Activated CD8-positive, alpha-beta T cell treated with anti-CD3 and anti-CD28 coated beads for 36 hours (primary cell): ENCODE measurements around the gene RNF187. TPM values are rescaled to one million over a fixed set of nuclear protein-coding genes. Genes with fewer than 3 reads are reported as not detected.
"Not testable (repeated sequence)": the region's sequence is repeated elsewhere in the genome, so short reads cannot be mapped to it uniquely, and the experiment has no call there.

Source experiments
- ATAC-seq: fragments of 200-7000 bp; cut with Tn5 transposase; one replicate; pipeline ENCODE4 v1.10.0; 2021; ENCODE audit warnings: mild to moderate bottlenecking, moderate library complexity
- CTCF ChIA-PET: fragments of 350-600 bp; sonication (Branson Sonifier 250); formaldehyde crosslinking; loops from one replicate; lab custom pipeline; 2021; ENCODE audit warnings: antibody characterized with exemption; lab: Charles Lee
- POLR2A ChIA-PET: fragments of 350-600 bp; sonication (Branson Sonifier 250); formaldehyde crosslinking; loops from one replicate; lab custom pipeline; 2021; ENCODE audit warnings: antibody characterized with exemption; lab: Charles Lee
- DNase-seq: peaks from one replicate; pipeline ENCODE4 v3.0.0-alpha.2; 2020
- H3K27ac Mint-ChIP-seq: one replicate; pipeline ENCODE4 v1.8.0; 2021; ENCODE audit warnings: mild to moderate bottlenecking, mixed read lengths
- H3K27me3 Mint-ChIP-seq: one replicate; pipeline ENCODE4 v1.8.0; 2021; ENCODE audit warnings: mixed read lengths
- H3K36me3 Mint-ChIP-seq: one replicate; pipeline ENCODE4 v1.8.0; 2021; ENCODE audit warnings: low read depth, mixed read lengths
- H3K4me1 Mint-ChIP-seq: one replicate; pipeline ENCODE4 v1.8.0; 2021; ENCODE audit warnings: low read depth, mixed read lengths
- H3K4me3 Mint-ChIP-seq: one replicate; pipeline ENCODE4 v1.8.0; 2021; ENCODE audit warnings: mild to moderate bottlenecking, moderate library complexity, mixed read lengths
- H3K9me3 Mint-ChIP-seq: one replicate; pipeline ENCODE4 v1.8.0; 2021; ENCODE audit warnings: mixed read lengths
- intact Hi-C: fragments of 100-400 bp; cut with micrococcal nuclease; formaldehyde crosslinking; loops from one replicate; pipeline ENCODE4 v1.10.0; 2022
- total RNA-seq, 2 experiments: library from RNA; stranded (reverse); gene quantifications; one replicate each; pipeline ENCODE4 v1.2.3, GENCODE V29; 2021
- TF ChIP-seq, protein P1 (sequence below): fragments of 200-600 bp; IDR thresholded peaks from one replicate; pipeline ENCODE4 v1.8.0; 2022; ENCODE audit warnings: antibody characterized with exemption, mild to moderate bottlenecking

RNF187 gene
- total RNA-seq, 2 experiments from 2014 or later = 147 TPM

DNA sequence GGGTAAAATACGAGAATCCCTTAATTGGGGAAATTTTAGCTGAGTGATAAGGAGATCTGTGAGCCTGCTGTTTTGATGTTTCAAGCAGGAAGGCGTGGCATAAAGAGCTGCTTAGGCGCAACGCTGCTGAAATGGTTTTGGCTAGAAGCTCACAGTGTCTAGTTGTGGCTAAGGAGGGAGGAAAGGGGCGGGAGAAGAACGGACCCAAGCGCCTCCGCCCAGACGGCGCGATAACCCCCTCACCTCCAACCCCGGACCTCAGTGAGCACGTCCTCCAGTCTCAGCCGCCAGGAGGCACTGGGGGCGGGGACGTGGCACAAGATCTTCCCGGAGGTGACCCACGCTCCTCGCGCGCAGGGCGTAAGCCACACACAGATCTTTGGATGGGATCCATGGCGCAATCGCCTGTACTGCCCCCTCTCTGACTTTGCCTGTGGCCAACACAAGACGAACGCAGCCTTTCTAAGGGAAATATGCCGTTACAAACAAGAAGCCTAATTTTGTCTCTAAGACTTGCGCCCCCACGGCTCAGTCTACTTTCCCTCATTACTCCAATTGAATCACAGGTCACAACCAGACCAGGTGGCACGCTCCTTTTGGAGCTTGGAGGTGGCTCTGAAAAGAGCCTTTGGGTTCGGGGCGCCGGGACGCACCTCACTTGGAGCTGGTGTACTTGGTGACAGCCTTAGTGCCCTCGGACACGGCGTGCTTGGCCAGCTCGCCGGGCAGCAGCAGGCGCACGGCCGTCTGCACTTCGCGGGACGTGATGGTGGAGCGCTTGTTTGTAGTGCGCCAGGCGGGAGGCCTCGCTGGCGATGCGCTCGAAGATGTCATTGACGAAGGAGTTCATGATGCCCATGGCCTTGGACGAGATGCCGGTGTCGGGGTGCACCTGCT lies 23.4 kb upstream of the RNF187 start:
- peaks cover 40% of the 10 kb centered on the region for H3K4me1 Mint-ChIP-seq
- TF ChIP-seq, protein P1, sequence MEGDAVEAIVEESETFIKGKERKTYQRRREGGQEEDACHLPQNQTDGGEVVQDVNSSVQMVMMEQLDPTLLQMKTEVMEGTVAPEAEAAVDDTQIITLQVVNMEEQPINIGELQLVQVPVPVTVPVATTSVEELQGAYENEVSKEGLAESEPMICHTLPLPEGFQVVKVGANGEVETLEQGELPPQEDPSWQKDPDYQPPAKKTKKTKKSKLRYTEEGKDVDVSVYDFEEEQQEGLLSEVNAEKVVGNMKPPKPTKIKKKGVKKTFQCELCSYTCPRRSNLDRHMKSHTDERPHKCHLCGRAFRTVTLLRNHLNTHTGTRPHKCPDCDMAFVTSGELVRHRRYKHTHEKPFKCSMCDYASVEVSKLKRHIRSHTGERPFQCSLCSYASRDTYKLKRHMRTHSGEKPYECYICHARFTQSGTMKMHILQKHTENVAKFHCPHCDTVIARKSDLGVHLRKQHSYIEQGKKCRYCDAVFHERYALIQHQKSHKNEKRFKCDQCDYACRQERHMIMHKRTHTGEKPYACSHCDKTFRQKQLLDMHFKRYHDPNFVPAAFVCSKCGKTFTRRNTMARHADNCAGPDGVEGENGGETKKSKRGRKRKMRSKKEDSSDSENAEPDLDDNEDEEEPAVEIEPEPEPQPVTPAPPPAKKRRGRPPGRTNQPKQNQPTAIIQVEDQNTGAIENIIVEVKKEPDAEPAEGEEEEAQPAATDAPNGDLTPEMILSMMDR = peak; percentile 16
- intact Hi-C loops = loop anchor here (5.0 kb wide), 1 partner anchor 38 kb away; no protein-coding TSS in a partner anchor
- H3K9me3 Mint-ChIP-seq = no peaks in the 10 kb centered on the region
- DNase-seq (peak; percentile 89), ATAC-seq (peak; percentile 74)
- H3K4me3 Mint-ChIP-seq = peak overlapping the region; percentile 89
- no peaks in the 10 kb centered on the region for H3K36me3 Mint-ChIP-seq
- ChIA-PET POLR2A (interaction anchor here (0.7 to 3.2 kb wide), 16 partner anchors 10 to 296 kb away, joined by 3 to 21 read pairs (median 4); partner anchors contain the start of genes RNF187 and TRIM11), CTCF (interaction anchor here (0.7 to 3.8 kb wide), 6 partner anchors 9 to 134 kb away, joined by 3 to 31 read pairs (median 8); partner anchors contain the start of genes RNF187 and TRIM11)
- peak overlapping the region; percentile 91 for H3K27ac Mint-ChIP-seq
- peaks cover 4% of the 10 kb centered on the region for H3K27me3 Mint-ChIP-seq

- Mint-ChIP-seq H3K4me3 (peak overlapping the region; percentile 89), H3K4me1 (peaks cover 37% of the 10 kb centered on the region), H3K9me3 (no peaks in the 10 kb centered on the region), H3K36me3 (no peaks in the 10 kb centered on the region), H3K27ac (peak overlapping the region; percentile 91), H3K27me3 (peaks cover 7% of the 10 kb centered on the region)
- intact Hi-C loops = loop anchor here (5.0 kb wide), 1 partner anchor 38 kb away; no protein-coding TSS in a partner anchor
- CTCF ChIA-PET = interaction anchor here (0.7 to 3.8 kb wide), 7 partner anchors 9 to 135 kb away, joined by 3 to 31 read pairs (median 6); partner anchors contain the start of genes RNF187 and TRIM11
- TF ChIP-seq, protein P1 = no peak
- POLR2A ChIA-PET = interaction anchor here (0.7 to 3.2 kb wide), 14 partner anchors 9 to 297 kb away, joined by 3 to 21 read pairs (median 4); partner anchors contain the start of gene RNF187
- peak; percentile 83 for ATAC-seq
- DNase-seq = peak; percentile 96
Measured at GRCh38 chr1:228464487-228464983, 22.6 kb upstream of the RNF187 start.

DNA sequence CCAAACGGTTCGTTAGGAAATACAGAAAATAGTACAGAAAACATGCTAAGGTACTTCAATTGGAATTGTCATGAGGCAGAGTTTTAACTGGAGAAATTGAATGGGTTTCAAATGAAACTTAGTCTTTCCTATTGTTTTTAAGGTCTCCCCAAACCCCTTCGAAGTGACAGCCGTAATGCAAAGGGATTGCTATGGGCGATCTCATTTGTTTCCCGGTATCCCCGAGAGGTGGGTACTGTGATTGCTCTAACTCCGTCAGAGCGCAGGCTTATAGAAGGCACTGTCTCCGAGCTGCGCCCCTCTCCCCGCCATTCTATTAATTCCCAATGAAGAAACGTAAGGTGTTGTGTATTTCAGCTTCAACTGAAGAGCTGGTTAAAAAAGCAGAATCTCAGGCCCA lies 22.0 kb upstream of the RNF187 start:
- no peak for DNase-seq
- H3K27me3 Mint-ChIP-seq = peaks cover 7% of the 10 kb centered on the region
- ATAC-seq = no peak
- POLR2A ChIA-PET = interaction anchor here (0.9 to 3.2 kb wide), 11 partner anchors 8 to 61 kb away, joined by 3 to 21 read pairs (median 4); partner anchors contain the start of gene RNF187
- H3K9me3 Mint-ChIP-seq = no peaks in the 10 kb centered on the region
- CTCF ChIA-PET = interaction anchor here (0.9 to 3.8 kb wide), 7 partner anchors 8 to 51 kb away, joined by 3 to 31 read pairs (median 6); partner anchors contain the start of gene RNF187
- no peaks in the 10 kb centered on the region for H3K36me3 Mint-ChIP-seq
- H3K4me1 Mint-ChIP-seq = peaks cover 37% of the 10 kb centered on the region
- intact Hi-C loops = no loop called here
- TF ChIP-seq, protein P1 = no peak
- H3K4me3 Mint-ChIP-seq = peak overlapping the region; percentile 89
- peak overlapping the region; percentile 91 for H3K27ac Mint-ChIP-seq

DNA sequence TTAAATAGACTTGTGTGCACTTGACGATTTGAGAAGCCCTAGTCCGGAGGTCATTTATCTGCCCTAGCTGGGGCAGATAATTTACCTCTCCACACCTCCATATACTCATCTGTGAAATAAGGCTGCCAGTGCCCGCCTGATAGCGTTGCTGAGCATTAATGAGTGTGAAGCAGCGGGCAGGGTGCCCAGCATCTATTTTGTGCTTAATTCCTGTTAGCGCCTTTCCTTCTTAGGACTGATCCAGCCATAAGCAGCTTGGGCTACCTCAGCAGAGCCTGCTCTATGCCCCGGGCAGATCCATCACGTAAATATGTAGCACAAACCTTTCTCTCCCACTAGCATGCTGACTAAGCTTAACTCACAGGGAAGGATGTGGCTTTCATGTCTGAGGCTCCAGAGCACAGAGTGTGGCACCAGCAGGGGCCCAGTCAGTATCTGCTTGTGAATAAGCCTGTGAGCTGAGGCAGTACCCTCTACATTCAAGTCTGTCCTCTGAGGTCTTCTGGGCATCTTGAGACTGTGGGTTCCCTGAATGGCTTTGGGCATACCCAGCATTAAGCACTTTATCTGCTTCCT lies 21.5 kb upstream of the RNF187 start:
- ChIA-PET CTCF (interaction anchor here (0.9 to 3.8 kb wide), 7 partner anchors 8 to 50 kb away, joined by 3 to 31 read pairs (median 6); partner anchors contain the start of gene RNF187), POLR2A (interaction anchor here (1.0 to 3.2 kb wide), 6 partner anchors 8 to 60 kb away, joined by 3 to 21 read pairs (median 8); no protein-coding TSS in a partner anchor)
- Mint-ChIP-seq H3K27me3 (peaks cover 7% of the 10 kb centered on the region), H3K4me3 (peak overlapping the region; percentile 89), H3K27ac (peak overlapping the region; percentile 91), H3K36me3 (no peaks in the 10 kb centered on the region), H3K9me3 (no peaks in the 10 kb centered on the region), H3K4me1 (peaks cover 37% of the 10 kb centered on the region)
- ATAC-seq (peak; percentile 38), DNase-seq (peak; percentile 65)
- intact Hi-C loops = no loop called here
- TF ChIP-seq, protein P1 = no peak

DNA sequence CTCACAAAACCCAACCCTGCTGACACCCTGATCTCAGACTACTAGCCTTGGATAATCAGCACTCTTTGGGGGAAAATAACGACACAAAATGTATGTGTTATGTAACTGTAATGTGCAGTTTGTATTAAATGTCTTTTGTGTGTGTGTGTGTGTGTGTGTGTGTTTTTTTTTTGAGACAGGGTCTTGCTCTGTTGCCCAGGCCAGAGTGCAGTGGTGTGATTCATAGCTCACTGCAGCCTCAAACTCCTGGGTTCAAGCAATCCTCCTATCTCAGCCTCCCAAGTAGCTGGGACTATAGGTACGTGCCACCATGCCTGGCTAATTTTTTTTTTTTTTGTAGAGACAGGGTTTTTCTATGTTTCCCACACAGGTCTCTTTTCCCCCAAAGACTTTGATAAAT lies 19.0 kb upstream of the RNF187 start:
- H3K27ac Mint-ChIP-seq, DNase-seq, H3K36me3 Mint-ChIP-seq, intact Hi-C loops, ATAC-seq, H3K9me3 Mint-ChIP-seq, H3K4me3 Mint-ChIP-seq: not testable (repeated sequence)
- POLR2A ChIA-PET = interaction anchor here (0.8 kb wide), 1 partner anchor 11 kb away, joined by 4 read pairs; no protein-coding TSS in a partner anchor
- Mint-ChIP-seq H3K27me3 (peaks cover 14% of the 10 kb centered on the region), H3K4me1 (peaks cover 39% of the 10 kb centered on the region)
- CTCF ChIA-PET = interaction anchor here (0.7 kb wide), 1 partner anchor 10 kb away, joined by 3 read pairs; no protein-coding TSS in a partner anchor
